ENCODE measurements around the gene ID1. TPM values are rescaled to one million over a fixed set of nuclear protein-coding genes. Genes with fewer than 3 reads are reported as not detected.
"Not testable (repeated sequence)": the region's sequence is repeated elsewhere in the genome, so short reads cannot be mapped to it uniquely, and the experiment has no call there.

Gene ID1
- total RNA-seq, 1 donor = 98.9 TPM

- DNase-seq (ENCODE audit: low read depth) = no peak
- TF ChIP-seq CTCF (IDR thresholded peaks at IDR 0.05; ENCODE audit: insufficient read depth, low read length) = no peak
- no peak overlapping the region for H3K4me3 ChIP-seq (ENCODE audit: low read depth, low read length)
These were observed 10.3 kb upstream of the ID1 start for GRCh38 chr20:31594558-31595379.

DNA sequence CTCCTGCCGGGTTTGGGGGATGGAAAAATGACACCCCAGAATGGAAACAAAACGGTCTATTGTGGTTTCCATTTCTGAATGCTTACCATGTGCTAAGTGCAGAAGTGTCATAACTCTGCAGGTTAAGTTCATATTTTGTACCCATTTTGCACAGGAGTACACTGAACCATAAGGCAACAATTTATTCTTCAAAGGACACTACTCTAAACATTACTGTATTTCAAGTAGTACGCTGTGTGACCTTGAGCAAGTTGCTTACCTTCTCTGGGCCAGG lies 9.8 kb upstream of the ID1 start:
- no peak overlapping the region for H3K4me3 ChIP-seq (ENCODE audit: low read depth, low read length)
- no peak for TF ChIP-seq CTCF (IDR thresholded peaks at IDR 0.05; ENCODE audit: insufficient read depth, low read length)

DNA sequence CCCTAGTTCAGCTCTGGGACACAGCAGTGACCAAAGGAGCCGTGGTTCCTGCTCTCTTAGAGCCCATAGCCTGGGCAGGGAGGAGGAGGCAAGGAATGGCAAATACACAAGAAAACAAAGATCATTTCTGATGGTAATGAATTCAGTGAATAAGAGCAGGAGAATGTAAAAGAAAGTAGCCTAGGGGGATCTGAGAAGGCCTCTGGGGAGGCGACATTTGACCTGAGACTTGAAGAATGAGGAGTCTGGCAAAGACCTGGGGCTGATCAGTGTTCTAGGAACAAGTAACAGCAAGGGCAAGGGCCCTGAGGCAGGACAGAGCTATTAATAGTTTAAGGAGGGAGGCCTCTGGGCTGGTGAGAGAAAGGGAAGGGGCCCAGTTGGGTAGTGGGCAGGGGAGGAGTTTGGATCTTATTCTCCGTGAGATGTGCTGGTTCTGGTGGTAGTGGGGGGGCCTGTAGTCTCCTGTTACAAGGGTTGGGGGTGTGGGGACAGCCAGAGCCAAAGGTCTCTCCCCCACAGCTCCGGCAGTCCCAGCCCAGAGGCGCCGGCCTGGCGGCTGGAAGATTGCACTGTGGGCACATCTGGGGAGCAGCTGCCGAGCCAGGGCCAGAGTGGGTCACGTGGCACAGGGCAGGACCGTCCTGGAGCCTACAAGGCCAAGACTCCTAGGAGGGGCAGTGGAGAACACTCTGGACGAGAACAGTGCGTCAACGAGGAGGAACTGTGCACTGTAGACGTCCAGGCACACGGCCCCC lies 9.3 kb upstream of the ID1 start:
- TF ChIP-seq CTCF (IDR thresholded peaks at IDR 0.05; ENCODE audit: insufficient read depth, low read length) = no peak
- DNase-seq (ENCODE audit: low read depth) = peak; percentile 96
- no peak overlapping the region for H3K4me3 ChIP-seq (ENCODE audit: low read depth, low read length)

More for the DNA sequence above, 9.8 kb upstream of the ID1 start:
- DNase-seq (ENCODE audit: low read depth) = no peak

DNA sequence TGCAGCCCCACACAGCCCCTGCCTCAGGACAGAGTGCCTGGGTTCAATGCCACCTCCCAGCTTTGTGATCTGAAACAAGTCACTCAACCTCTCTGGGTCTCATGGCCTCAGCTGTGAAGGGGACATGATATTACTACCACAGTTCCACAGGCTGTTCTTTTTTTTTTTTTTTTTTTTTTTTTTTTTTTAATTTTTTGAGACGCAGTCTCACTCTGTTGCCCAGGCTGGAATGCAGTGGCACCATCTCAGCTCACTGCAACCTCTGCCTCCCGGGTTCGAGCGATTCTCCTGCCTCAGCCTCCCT lies 8.7 kb upstream of the ID1 start:
- not testable (repeated sequence) for H3K4me3 ChIP-seq (ENCODE audit: low read depth, low read length); DNase-seq (ENCODE audit: low read depth)

DNA sequence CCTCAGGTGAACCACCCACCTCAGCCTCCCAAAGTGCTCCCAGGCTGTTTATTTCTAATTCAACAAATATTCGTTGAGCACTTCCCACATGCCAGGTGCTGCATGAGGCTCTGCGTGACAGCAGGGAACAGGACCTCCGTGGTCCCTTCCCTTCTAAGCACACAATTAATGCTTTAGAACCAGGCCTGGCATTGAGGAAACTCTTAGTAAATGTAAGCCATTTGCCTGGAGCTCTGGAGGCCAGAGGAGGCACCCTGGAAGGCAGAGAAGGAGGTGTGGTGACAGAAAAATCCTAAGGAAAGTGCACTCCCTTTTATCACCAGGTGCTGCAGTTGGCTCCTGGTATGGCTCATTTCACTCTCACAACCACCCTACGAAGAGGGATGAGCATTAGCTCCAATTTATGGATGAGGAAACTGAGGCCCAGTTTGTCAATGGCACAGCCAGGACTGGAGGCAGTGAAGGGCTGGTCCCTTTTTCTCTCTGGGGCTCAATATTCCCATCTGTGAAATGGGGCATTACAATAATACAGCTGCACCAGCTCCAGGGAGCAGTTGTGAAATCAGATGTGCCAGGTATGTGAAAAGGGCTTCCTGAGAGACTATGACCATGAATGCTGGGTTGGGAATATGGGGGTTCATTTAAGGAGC lies 8.1 kb upstream of the ID1 start:
- TF ChIP-seq CTCF (IDR thresholded peaks at IDR 0.05; ENCODE audit: insufficient read depth, low read length) = no peak
- DNase-seq (ENCODE audit: low read depth) = no peak
- no peak overlapping the region for H3K4me3 ChIP-seq (ENCODE audit: low read depth, low read length)

DNA sequence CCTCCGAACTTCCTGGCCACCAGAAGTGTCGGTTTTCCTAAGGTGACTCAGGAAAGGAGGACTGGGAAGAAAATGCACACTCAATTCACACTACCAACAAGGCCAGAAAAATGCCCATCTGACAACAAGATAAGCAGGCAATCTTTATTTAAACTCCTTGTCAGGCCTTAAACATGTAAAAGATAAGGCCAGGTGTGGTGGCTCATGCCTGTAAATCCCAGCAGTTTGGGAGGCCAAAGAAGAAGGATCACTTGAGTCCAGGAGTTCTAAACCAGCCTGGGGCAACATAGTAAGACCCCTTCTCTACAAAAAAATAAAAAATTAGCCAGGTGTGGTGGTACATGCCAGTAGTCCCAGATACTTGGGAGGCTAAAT lies 7.6 kb upstream of the ID1 start:
- no peak for DNase-seq (ENCODE audit: low read depth)
- TF ChIP-seq CTCF (IDR thresholded peaks at IDR 0.05; ENCODE audit: insufficient read depth, low read length) = no peak
- no peak overlapping the region for H3K4me3 ChIP-seq (ENCODE audit: low read depth, low read length)

DNA sequence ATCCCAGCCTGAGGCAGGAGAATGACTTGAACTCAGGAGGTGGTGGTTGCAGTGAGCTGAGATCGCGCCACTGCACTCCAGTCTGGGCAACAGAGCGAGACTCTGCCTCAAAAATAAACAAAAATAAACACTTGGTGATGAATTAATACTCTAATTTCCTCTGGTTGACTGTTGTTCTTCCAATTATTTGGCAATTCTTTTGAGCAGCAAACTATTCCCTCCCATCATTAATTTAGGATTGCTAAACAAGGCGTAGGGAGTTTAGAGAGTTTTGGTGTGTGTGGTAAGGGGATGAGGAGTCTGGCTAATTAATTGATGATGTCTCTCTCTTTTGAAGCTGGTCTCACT lies 2.7 kb upstream of the ID1 start:
- no peak for DNase-seq (ENCODE audit: low read depth)
- H3K4me3 ChIP-seq (ENCODE audit: low read depth, low read length) = no peak overlapping the region
- TF ChIP-seq CTCF (IDR thresholded peaks at IDR 0.05; ENCODE audit: insufficient read depth, low read length) = no peak
